NCI-H2171 (cell line): Measurements from ENCODE around the gene TPRG1L.

ENCODE experiments used
- DNase-seq: peaks from one replicate; lab custom pipeline; 2025; lab: John Stamatoyannopoulos, UW

Gene TPRG1L

DNA sequence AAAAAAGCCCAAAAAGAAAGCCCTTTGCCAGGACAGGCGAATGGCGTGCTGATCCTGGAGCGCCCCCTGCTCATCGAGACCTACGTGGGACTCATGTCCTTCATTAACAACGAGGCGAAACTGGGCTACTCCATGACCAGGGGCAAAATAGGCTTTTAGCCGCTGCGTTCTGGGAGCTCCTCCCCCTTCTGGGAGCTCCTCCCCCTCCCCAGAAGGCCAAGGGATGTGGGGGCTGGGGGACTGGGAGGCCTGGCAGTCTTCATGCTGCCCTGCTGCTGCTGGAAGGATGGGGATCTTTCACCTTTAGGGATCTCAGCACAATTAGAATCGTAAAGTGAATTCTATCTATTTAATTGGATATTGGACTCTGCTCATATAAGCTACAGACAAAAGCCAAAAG is 3.6 kb downstream of the TPRG1L start:
- DNase-seq, result no peak

GRCh38 chr1:3629561-3630160 is 4.8 kb downstream of the TPRG1L start:
- no peak for DNase-seq

DNA sequence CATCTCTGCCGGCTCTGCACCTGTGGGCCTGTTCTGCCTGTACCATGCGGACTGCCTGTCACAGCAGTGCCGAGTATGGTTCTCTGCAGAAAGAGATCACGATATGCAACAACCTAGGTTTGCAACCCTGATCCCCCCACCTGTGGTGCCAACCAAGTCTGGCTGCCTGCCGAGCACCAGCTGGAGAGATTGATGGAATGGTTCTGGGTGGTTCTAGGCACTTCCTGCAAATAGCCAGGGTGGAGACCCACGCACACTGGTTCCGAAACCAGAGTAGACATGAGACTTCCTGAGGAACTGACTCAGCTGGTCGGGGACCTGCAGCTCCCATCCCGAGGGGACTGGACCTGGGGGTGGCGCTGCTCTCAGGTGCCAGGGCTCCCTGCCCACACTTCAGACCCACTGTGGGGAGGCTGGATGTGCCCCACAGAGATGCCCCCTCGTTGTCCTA is 5.4 kb downstream of the TPRG1L start:
- no peak for DNase-seq

DNA sequence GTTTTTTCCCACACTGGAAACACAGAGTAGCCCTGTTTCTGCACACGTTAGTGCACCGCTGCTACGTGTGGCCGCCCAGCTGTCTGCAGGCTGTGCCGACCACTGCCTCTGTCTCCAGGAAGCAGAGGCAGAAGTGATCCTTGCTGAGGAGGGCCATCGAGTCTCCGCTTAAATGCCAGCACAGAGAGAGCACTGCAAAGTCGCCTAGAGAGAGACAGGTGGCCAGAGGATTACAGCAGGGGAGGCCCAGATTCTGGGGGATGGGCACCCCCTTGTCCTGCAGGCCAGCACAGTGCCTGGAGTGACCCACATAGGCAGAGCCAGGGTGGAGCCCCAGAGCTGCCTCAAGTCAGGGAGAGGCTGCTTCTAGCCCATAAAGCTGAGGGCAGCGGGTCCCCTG is 6.1 kb downstream of the TPRG1L start:
- no peak for DNase-seq

DNA sequence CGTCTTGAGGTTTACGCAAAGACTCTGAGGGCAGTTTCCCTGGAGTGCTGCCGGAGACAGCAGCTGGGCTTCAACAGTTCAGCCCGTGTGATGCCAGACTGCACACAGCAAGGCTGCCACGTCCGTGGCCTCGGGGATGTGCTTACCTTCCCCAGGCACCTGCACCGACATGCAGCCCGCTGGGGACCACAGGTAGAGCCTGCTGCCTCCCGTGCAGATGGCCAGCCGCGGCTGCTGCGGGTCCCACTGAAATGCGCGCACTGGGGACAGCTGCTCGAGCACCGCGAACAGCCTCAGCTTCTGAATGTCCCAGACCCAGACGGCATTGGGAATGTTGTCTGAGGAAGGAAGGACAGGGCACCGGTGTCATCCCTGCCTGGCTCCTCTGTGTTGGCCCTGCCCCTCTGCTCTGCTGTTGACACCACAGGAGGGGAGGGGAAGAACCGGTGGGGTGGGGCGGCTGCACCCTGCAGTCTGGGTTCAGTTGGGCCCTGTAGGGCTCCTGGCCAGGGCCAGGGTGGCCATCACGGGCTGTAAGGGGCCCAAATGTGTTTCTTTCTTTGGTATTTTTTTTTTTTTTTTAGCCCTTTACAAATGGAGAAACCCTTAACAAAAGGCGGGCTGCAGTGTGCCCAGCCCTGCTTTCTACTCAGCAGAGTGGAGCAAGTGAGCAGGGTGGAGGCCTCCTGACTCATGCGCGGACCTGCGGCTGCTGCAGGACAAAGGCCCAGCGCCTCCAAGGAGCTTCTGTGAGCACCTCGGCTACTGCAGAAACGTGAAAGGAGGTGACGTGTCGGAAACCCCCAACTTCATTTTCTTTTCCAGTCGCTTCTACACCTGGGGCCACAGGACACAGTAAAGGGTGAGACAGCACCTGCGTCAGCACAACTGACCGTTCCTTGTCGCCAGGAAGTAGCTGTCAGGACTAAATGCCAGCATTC is 6.8 kb downstream of the TPRG1L start:
- DNase-seq, result peak; percentile 39

GRCh38 chr1:3632298-3632697 is 7.5 kb downstream of the TPRG1L start:
- DNase-seq, result no peak

- DNase-seq, result no peak
Measured at GRCh38 chr1:3632716-3633343, 8.0 kb downstream of the TPRG1L start.

DNA sequence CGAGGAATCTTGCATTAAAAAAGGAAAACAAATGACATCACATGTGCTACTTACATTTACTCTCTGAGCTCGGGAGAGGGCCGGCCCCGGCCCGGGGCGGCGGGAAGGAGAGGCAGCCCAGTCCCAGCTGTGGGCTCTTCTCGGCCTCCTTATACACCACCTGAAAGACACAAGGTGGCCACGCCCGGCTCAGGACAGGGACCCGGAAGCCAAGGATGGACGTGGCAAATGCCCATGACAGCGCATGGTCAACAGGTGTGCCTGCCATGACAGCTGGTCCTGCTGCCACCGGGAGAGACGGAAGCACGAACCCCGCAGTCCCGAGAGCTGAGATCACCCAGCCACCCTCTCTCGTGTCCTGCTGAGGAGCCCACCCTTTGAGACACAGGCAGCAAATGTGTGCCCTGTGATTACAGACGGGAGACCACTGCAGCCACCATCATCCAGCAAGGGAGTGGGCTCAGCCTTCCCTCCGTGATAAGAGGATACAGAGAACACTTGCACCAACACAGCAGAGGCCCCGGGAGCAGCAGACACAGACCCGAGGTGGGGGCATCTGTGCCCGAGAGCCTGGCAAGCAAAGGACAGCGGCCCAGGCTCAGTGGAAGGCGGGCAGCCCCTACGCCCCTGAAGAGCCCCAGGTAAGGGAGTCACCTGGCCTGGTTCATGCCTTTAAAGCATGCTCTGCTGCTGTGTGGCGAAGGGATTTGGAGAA is 8.7 kb downstream of the TPRG1L start:
- no peak for DNase-seq

- DNase-seq, result no peak
Measured at GRCh38 chr1:3634059-3634800, 9.4 kb downstream of the TPRG1L start.

DNA sequence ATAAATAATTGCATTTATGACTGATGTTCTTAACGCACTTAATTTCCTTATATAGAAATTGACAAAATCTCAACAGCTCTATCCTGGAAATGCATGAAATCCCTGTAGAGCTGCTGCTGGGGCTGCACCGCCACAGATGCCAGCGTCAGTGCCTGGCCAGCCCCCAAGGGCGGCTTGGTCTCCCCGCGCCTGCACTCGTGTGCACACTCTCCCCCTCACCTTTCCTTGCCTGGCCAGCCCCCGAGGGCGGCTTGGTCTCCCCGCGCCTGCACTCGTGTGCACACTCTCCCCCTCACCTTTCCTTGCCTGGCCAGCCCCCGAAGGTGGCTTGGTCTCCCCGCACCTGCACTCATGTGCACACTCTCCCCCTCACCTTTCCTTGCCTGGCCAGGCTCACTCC is 11.3 kb downstream of the TPRG1L start:
- no peak for DNase-seq

DNA sequence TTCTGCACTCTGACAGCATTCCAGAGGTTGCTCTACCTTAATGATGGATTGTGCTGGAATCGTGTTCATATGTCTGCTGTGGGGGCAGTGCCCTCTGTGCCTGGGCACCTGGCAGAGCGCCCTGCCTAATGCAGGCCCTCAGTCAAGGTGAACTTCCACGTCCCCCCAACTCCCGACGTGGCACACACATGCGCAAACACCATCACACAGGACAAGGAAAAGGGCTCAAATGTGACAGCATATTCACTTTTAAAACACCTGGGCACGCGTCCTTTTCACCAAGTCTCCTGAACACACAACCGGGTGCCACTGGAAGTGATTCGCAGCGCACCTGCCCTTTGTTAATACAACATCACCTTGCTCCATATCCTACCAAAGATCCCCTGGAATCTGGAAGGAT is 11.7 kb downstream of the TPRG1L start:
- DNase-seq, result no peak

DNA sequence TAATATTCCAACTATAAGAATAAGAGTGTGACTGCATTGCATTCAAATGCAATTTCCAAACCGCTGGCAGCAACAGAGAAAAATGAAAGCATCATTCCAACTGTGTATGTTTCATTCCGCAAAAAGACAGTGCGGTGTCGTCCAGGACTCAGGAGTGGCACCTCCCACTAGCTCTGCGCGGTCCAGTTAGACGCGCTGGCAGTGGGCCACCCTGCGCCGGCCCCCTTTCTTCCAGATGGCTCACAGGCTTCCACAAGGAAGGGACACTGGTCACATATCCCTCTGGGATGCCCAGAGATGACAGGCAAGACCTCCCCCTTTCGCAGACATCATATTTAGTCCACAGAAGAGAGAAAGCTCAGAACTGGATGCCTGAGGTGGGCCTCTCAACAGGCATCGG is 13.2 kb downstream of the TPRG1L start:
- DNase-seq, result no peak

GRCh38 chr1:3638676-3639075 is 13.9 kb downstream of the TPRG1L start:
- DNase-seq, result no peak

DNA sequence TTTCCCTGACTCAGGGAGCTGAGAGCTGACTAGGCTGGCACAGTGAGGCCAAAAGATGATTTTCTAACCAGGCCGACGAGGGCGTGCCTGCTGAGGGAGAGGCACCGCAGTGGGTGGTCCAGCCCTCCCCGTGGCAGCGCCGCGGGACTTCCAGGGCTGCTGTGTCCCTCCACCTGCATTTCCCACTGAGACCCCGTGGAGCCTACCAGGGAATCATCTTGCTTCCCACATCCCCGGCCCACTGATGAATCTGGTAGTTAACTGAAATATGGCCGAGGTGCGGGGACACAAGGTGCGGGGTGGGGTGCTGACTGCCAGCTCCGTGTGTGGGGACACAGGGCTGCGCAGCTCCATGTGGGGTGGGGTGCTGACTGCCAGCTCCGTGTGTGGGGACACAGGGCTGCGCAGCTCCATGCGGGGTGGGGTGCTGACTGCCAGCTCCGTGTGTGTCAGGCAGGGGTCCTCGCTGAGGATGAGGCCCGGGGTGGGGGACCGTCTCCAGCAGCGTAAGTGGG is 14.6 kb downstream of the TPRG1L start:
- DNase-seq, result no peak

DNA sequence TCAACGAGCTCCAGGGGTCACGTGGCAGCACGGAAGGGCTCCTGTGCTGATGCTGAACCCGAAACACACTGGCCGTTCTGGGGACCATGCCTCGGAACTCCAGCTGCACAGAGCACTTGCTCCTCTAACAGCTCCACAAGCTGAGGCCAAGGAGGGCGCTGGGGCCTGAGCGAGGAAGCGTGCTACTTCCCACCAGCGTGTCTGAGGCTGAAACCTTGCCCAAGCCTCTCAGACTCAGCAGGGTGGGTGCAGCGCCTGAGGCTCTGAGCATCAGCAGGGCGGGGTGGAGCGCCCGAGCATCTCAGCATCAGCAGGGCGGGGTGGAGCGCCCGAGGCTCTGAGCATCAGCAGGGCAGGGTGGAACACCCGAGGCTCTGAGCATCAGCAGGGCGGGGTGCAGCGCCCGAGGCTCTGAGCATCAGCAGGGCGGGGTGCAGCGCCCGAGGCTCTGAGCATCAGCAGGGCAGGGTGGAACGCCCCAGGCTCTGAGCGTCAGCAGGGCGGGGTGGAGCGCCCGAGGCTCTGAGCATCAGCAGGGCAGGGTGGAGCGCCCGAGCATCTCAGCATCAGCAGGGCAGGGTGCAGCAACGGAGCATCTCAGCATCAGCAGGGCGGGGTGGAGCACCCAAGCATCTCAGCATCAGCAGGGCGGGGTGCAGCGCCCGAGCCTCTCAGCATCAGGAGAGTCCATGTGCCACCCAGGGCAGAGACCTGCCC is 15.5 kb downstream of the TPRG1L start:
- no peak for DNase-seq

- DNase-seq, result no peak
Measured at GRCh38 chr1:3641046-3641760, 16.4 kb downstream of the TPRG1L start.

GRCh38 chr1:3641816-3642215 is 17.0 kb downstream of the TPRG1L start:
- no peak for DNase-seq

DNA sequence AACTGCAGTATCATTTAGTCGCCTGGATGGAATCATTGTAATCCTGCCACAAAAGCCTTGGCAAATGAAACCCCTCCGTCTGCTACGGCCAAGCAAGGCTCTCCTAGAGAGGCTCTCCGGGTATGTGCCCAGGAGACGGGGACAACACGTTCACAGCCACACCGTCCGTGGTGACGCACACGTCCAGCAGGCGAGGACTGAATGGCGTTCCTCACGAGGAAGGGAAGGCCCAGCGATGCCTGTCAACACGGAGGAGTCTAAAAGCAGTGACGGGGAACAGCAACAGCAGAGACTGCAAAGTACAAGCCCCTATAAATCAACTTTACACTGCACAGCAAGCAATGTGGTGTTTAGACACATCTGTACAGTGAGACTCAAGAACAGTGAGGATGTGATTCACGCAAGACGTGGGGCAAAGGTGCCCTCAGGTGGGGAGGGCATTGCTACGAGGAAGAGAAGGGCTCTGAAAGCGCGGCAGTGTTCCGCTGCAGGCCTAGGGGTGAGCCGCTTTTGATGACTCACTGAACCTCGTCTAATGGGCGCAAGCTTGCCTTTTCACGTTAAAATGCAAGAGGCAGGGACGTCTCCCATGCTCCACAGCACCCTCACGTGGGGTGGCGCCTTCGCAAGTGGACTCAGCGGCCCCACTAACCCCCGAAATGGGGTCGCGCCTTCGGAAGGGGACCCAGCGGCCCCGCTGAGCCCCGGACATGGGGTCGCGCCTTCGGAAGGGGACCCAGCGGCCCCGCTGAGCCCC is 18.3 kb downstream of the TPRG1L start:
- no peak for DNase-seq

GRCh38 chr1:3644273-3644672 is 19.5 kb downstream of the TPRG1L start:
- DNase-seq, result no peak
